Umbilical cord (tissue), 2 donors: ENCODE results near the gene HIPK3. TPM values are rescaled to one million over a fixed set of nuclear protein-coding genes. Genes with fewer than 3 reads are reported as not detected.
"Not testable (repeated sequence)": the region's sequence is repeated elsewhere in the genome, so short reads cannot be mapped to it uniquely, and the experiment has no call there.

Experiments used
- DNase-seq: peaks from one replicate; pipeline ENCODE4 v3.0.0-alpha.2; 2015; ENCODE audit warnings: low spot score
- total RNA-seq: library from RNA; depleted of rRNA; stranded (reverse); fragments of >200 nt; gene quantifications from one replicate; pipeline ENCODE4 v1.2.3, GENCODE V29; 2014; ENCODE audit warnings: low replicate concordance; ENCODE audit not compliant: insufficient read depth

The HIPK3 gene
- total RNA-seq, 1 donor from 2014 or later: 283 TPM

- DNase-seq: peak; percentile 56
Observed at GRCh38 chr11:33258631-33259205, 1.5 kb downstream of the HIPK3 start.

GRCh38 chr11:33259869-33260268, 2.7 kb downstream of the HIPK3 start:
- no peak for DNase-seq

DNA sequence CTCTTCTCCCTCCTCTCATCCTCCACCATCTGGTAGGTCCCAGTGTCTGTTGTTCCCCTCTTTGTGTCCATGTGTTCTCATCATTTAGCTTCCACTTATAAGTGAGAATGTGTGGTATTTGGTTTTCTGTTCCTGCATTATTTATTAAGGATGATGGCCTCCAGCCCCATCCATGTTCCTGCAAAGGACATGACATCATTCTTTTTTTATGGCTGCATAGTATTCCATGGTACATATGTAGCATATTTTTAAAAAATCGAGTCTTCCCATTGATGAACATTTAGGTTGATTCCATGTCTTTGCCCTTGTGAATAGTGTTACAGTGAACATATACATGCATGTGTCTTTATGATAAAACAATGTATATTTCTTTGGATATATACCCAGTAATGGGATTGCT, 4.2 kb downstream of the HIPK3 start:
- not testable (repeated sequence) for DNase-seq

DNA sequence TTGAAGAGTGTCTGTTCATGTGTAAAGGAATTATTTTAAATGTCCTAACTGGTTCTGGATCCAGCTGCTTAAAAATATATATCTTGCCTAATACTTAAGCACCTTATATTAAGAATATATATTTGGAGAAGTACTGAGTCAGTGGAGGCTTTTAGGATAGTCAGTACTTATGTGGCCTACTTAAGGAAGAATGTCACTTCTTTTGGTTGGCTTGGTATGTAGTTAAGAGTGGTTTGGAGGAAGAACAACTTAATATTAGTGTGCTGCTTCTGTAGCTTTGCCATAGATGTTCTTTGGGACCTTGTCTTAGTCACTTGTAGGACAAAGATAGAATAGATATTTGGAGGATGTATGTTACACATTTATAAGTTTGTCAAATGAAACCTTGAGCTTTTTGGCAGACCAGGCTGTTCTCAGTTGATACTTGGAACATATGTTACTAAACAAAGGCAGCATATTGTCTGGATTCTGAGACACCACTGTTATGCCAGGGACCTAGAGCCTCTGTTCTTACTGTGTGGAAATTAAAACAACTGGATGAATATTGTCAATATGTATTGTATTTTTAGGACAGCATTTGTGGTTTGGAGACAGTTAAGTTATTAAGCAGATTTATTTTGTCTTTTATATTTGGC, 4.9 kb downstream of the HIPK3 start:
- no peak for DNase-seq

DNA sequence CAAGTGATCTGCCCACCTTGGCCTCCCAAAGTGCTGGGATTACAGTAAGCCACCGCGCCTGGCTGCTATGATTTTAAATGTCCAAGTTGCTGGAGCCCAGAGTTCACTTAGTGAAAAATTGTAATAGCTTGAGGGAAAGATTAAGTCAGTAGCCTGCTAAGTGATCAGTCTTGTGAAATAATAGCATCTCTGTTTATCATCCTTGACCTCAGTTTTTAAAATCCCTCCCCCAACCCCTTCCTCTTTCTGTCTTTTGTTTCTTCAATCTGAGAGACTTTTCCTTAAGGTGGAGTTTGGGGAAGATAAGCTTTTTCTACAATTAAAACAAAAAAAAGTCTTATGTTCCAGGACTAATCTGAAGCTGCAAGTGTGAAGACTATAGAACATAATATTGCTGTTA, 6.4 kb downstream of the HIPK3 start:
- no peak for DNase-seq

- DNase-seq: no peak
Observed at GRCh38 chr11:33264926-33265325, 7.7 kb downstream of the HIPK3 start.

DNA sequence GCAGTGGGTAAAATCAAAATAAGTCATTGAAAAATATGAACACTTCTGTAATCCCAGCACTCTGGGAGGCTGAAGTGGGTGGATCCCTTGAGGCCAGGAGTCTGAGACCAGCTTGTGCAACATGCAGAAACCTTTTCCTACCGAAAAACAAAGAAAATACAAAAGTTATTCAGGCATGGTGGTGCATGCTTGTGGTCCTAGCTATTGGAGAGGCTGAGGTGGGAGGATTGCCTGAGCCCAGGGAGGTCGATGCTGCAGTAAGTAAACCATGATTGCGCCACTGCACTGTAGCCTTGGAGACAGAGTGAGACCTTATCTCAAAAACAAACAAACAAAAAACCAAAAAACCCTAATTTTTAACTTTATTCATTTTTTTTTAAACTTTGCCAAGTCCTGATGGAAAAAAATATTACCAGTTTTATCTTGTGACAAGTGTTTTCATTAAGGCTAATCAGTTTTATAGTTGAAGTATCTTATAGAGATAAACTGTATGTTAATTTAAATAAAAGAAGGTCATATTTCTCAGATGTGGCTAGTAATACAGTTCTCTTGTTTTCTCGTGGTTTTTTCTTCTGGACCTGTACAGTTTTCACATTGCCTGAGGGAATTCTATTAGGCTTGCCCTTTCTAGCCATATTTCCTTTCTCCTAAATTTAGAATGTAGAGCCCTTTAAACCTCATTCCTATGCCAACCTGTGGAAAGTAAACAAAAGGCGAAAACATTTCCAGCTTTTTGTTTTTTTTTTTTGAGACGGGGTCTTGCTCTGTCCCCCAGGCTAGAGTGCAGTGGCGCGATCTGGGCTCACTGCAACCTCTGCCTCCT, 9.4 kb downstream of the HIPK3 start:
- DNase-seq: no peak

GRCh38 chr11:33268945-33269540, 11.9 kb downstream of the HIPK3 start:
- no peak for DNase-seq

DNA sequence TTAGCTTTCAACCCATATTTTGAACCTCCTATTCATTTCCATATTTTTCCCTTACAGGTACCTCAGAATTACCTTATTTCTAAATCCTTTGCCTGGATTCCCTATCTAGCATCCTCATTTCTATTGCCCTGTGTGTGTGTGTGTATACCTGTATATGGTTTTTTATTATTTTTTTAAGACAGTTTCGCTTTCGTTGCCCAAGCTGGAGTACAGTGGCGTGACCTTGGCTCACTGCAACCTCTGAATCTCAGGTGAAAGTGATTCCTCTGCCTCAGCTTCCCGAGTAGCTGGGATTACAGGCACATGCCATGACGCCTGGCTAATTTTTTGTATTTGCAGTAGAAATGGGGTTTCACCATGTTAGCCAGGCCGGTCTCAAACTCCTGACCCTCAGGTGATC, 12.6 kb downstream of the HIPK3 start:
- no peak for DNase-seq

- DNase-seq: no peak
Observed at GRCh38 chr11:33271059-33271458, 13.9 kb downstream of the HIPK3 start.

DNA sequence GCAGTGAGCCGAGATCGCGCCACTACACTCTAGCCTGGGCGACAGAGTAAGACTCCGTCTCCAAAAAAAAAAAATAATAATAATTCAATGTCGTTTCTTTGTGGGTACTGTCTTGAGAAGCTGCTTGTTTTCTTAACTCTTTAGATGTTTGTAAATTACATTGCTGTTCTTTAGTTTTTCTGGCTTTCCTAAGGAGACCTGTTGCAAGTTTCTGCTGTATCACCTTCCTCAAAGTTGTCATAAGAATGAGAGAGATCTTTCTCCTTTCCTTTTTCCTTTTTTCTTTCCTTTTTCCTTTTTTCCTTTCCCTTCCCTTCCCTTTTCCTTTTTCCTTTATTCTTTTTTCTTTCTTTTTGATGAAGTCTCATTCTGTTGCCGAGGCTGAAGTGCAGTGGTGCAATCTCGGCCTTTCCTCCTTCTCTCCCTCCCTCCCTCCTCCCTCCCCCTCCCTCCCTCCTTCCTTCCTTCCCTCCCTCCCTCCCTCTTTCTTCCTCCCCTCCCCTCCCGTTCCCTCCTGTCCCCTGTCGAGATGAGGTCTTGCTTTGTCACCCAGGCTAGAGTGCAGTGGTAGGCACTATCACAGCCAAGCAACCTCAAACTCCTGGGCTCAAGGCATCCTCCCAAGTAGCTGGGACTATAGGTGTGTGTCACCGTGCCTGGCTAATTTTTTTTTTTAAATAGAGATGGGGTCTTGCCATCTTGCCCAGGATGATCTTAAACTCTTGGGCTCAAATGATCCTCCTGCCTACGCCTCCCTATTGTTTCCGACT, 15.3 kb downstream of the HIPK3 start:
- no peak for DNase-seq

DNA sequence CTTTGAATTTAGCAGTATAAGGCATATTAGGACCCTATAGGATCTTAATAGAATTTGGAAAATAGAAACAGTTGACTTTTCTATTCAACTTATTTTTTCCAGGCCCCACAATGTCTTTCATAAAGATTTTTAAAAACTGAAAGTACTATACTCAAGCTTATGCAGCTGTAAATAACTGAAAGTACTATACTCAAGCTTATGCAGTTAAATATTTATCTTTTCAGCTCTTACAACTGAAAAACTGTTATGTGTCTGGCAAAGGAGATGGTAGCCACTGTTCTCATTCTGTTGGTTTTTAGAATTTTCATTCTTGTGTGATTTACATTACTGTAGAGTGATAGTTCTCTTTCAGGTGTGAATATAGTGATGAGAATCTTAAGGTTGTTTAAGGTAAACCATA, 16.5 kb downstream of the HIPK3 start:
- DNase-seq: no peak

DNA sequence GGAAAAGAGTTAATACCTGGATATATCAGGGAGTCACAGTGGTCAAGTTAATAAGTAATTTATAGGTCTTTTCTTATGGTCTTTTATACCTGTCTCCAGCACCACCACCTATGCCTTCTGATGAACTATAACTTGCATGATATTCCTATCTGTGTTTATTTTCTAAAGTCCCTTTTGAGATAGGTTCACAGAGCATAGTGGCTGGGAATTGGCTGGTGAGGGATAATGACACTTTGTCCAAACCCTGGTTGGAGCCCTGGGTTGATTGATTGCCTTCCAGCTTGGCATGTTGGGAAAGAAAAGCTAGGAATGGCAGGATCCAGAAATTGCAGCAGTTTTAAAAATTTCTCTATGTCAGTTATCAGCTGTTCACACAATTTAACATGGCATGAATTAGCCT, 23.2 kb downstream of the HIPK3 start:
- DNase-seq: no peak

DNA sequence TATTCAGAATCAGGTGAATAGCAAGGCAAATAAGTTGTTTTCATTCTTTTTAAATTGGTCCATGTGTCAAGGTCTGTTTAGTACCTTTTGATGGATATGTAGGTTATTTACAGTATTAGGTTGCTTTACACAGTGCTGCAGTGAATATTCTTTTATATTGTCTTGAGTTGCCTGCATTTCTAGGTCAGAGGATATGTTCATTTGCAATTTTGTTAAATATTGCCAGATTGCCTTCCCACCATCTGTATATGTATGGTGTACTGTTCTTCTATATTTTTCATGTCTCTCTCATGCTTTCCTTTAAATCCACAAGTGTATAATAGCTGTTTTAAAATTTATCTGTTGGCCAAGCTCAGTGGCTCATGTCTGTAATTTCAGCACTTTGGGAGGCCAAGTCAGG, 24.6 kb downstream of the HIPK3 start:
- DNase-seq: no peak

DNA sequence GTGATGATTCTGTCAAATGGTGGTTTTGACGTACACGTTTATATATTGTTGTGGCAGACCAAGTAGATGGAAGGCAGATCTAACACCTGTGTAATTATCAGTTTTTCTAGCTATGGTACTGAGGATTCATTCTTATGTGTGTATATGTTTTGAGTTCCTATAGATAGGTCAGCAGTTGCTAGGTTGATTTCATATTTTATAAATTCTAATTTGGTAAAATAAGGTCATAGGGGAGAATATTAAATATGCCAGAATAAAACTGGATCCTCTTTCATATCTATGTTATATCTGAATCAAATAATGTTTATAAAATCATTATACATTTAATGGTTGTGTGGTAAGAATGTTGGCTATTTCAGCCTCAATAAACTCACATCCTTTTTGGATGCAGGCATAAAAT, 27.6 kb downstream of the HIPK3 start:
- no peak for DNase-seq

DNA sequence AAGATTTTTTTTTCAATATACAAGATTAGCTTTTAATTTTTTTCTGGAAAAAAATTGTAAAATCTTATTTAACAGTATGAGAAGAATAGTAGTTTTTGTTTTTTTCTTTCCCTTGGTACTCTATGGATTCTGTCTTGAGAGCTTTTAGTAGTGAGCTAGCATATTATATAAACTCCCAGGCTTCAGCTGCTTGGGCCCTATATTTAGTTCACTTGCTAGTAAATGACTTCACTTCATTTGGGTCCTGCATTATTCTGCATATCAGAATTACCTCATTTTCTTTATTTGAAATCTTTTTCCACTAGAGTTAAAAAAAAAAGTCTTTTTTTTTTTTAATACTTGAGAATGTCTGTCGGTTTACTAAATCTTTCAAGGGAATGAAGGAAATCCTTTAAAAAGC, 33.1 kb downstream of the HIPK3 start:
- DNase-seq: peak; percentile 31

DNA sequence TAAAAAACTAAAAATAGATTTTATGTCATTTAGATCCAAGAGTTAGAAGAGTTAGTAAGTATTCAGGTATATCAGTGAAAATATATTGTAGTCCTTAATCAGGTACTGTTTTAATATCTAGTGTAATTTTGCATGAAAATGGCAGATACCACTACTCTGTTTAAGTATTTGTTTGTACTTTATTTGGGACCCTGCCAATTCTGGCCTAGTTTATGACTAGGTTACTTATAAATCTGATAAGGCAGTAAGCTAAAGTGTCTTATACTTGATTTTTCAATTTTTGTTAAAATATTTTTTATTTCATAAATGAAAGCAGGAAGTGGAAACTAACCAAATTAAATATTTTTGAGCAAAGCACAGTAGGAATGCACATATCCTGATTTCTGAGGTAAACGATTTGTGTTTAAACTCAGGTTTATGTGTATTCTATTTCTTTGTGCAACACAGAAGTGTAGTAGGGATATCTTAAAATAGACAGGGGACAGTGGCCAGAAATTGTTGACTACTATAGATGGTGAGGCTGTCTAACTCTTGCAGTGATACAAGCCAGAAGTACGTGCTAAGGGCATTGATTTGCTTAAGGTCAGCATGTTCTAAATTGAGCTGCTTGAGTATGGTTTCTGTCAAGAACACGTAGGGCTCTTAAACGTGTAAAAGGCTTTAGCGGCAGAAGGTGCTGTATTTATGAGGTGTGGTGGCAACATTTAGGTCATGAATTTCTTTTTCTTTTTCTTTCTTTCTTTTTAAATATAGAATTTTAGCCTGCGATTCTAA, 34.0 kb downstream of the HIPK3 start:
- peak; percentile 89 for DNase-seq

- no peak for DNase-seq
Observed at GRCh38 chr11:33292311-33292710, 35.1 kb downstream of the HIPK3 start.

- DNase-seq: no peak
Observed at GRCh38 chr11:33294224-33294623, 37.0 kb downstream of the HIPK3 start.

- DNase-seq: no peak
Observed at GRCh38 chr11:33294797-33295196, 37.6 kb downstream of the HIPK3 start.

DNA sequence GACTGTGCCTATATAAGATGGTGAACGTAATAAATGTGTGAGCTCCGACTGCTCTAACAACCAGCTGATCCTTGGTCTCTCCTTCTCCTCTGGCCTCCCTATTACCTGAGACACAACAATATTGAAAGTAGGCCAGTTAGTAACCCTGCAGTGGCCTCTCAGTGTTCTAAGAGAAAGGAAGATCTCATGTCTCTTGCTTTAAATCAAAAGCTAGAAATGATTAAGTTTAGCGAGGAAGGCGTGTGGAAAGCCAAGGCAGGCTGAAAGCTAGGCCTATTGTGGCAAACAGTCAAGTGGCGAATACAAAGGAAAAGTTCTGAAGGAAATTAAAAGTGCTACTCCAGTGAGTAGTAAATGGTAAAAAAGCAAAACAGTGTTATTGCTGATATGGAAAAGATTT, 39.5 kb downstream of the HIPK3 start:
- no peak for DNase-seq
